ENCODE results near the gene CDC25A. TPM values are rescaled to one million over a fixed set of nuclear protein-coding genes. Genes with fewer than 3 reads are reported as not detected.
A peak's percentile ranks its signal among the peaks of the same experiment; 100 is the strongest.

The CDC25A gene
- total and polyA plus RNA-seq, 2 of the 13 experiments (the other 11 are each of a cell fraction or from before 2014, with no cell fraction given), result 7.9 to 45.4 TPM

- TF ChIP-seq HOMEZ (CRISPR knock-in tag; IDR thresholded peaks at IDR 0.05; ENCODE audit: low read depth), result peak; percentile 57
- TF ChIP-seq PPARG (CRISPR knock-in tag; conservative IDR thresholded peaks at IDR 0.05), result 0 out of 2 replicates have a peak, but pooled peaks have one; percentile 14
- TF ChIP-seq TRIM24 (CRISPR knock-in tag; IDR thresholded peaks at IDR 0.05), result no peak
- TF ChIP-seq ZNF580 (CRISPR knock-in tag; IDR thresholded peaks at IDR 0.05; ENCODE audit: borderline replicate concordance, low read depth), result peak; percentile 85; the same call in 1 of the 2 replicates
- no peak for TF ChIP-seq HOXA5 (CRISPR knock-in tag; IDR thresholded peaks at IDR 0.05)
- no peak for TF ChIP-seq ZHX2 (IDR thresholded peaks at IDR 0.05; ENCODE audit: low read depth)
- no peak for TF ChIP-seq ZHX2 (CRISPR knock-in tag; IDR thresholded peaks at IDR 0.05; ENCODE audit: borderline replicate concordance)
- no peak for TF ChIP-seq SOX6 (IDR thresholded peaks at IDR 0.05)
- TF ChIP-seq SOX6 (CRISPR knock-in tag; IDR thresholded peaks at IDR 0.05), result peak; percentile 29; the same call in 1 of the 2 replicates
- no peak for TF ChIP-seq ZBTB26 (CRISPR knock-in tag; IDR thresholded peaks at IDR 0.05; ENCODE audit: borderline replicate concordance)
- 0 out of 2 replicates have a peak, but pooled peaks have one; percentile 55 for TF ChIP-seq TGIF2 (CRISPR knock-in tag; IDR thresholded peaks at IDR 0.05)
- TF ChIP-seq AHR (CRISPR knock-in tag; IDR thresholded peaks at IDR 0.05), result 0 out of 2 replicates have a peak, but pooled peaks have one; percentile 44
- no peak for TF ChIP-seq ELF4 (CRISPR knock-in tag; IDR thresholded peaks at IDR 0.05; ENCODE audit: borderline replicate concordance)
Measured at GRCh38 chr3:48232734-48233133, 44.5 kb upstream of the CDC25A start (continued).
